OCI-LY7 (cell line): Measurements from ENCODE around the gene GON7. TPM values are rescaled to one million over a fixed set of nuclear protein-coding genes. Genes with fewer than 3 reads are reported as not detected.

Source experiments
- BruUV-seq: library from RNA; stranded (reverse); fragments of 400-500 nt; replicated peaks from 2 replicates; lab custom pipeline; 2021; lab: Mats Ljungman, UMichigan
- CTCF ChIA-PET: fragments of 300-600 bp; sonication (Branson Sonifier 250); formaldehyde crosslinking; loops from one replicate; lab custom pipeline; 2022; ENCODE audit warnings: antibody characterized with exemption; ENCODE audit not compliant: unreplicated experiment; lab: Charles Lee
- POLR2A ChIA-PET: fragments of 300-600 bp; sonication (Branson Sonifier 250); formaldehyde crosslinking; loops from one replicate; lab custom pipeline; 2022; ENCODE audit warnings: antibody characterized with exemption; lab: Charles Lee
- DNase-seq: peaks from one replicate; pipeline ENCODE4 v3.0.0-alpha.2; 2015; ENCODE audit warnings: low spot score
- H2AFZ ChIP-seq: fragments of 200-600 bp; sonication (generic), shearing (Covaris generic); 2 replicates; pipeline ENCODE4 v1.6.1; 2014; ENCODE audit warnings: mild to moderate bottlenecking, antibody characterized with exemption, low read length, moderate library complexity
- H3K27ac ChIP-seq: fragments of 200-600 bp; sonication (generic); 2 replicates; pipeline ENCODE4 v1.5.1; 2014; ENCODE audit warnings: mixed run types, low read depth, mild to moderate bottlenecking, moderate library complexity, low read length, inconsistent platforms; ENCODE audit not compliant: poor library complexity, severe bottlenecking
- H3K36me3 ChIP-seq: fragments of 200-600 bp; sonication (generic); 2 replicates; pipeline ENCODE4 v1.6.1; 2014; ENCODE audit warnings: mild to moderate bottlenecking, antibody characterized with exemption, low read length, moderate library complexity, mixed read lengths; ENCODE audit not compliant: insufficient read depth
- H3K4me1 ChIP-seq: fragments of 200-600 bp; sonication (generic); 2 replicates; pipeline ENCODE4 v1.5.1; 2014; ENCODE audit warnings: mild to moderate bottlenecking, low read length; ENCODE audit not compliant: insufficient read depth, poor library complexity, severe bottlenecking
- H3K4me2 ChIP-seq: fragments of 200-600 bp; sonication (generic); 2 replicates; pipeline ENCODE4 v1.6.1; 2014; ENCODE audit warnings: mild to moderate bottlenecking, low read length
- H3K4me3 ChIP-seq: fragments of 200-600 bp; sonication (generic); 2 replicates; pipeline ENCODE4 v1.5.1; 2014; ENCODE audit warnings: mild to moderate bottlenecking, low read depth, low read length; ENCODE audit not compliant: poor library complexity, severe bottlenecking
- H3K79me2 ChIP-seq: fragments of 200-600 bp; sonication (generic); 2 replicates; pipeline ENCODE4 v1.6.1; 2016; ENCODE audit warnings: low read depth, mild to moderate bottlenecking, low read length, moderate library complexity, mixed read lengths; ENCODE audit not compliant: insufficient read depth
- H3K9me2 ChIP-seq: fragments of 200-600 bp; sonication (generic); 2 replicates; pipeline ENCODE4 v1.6.1; 2016; ENCODE audit warnings: mild to moderate bottlenecking, low read length, mixed read lengths; ENCODE audit not compliant: insufficient read depth
- H3K9me3 ChIP-seq: fragments of 200-600 bp; sonication (generic); 2 replicates; pipeline ENCODE4 v1.6.1; 2014; ENCODE audit warnings: mild to moderate bottlenecking, mixed run types, low read length, mixed read lengths
- H4K20me1 ChIP-seq: fragments of 200-600 bp; sonication (generic); 2 replicates; pipeline ENCODE4 v1.6.1; 2014; ENCODE audit warnings: mild to moderate bottlenecking, antibody characterized with exemption, low read length, moderate library complexity, mixed read lengths; ENCODE audit not compliant: insufficient read depth
- CTCF ChIP-seq: fragments of 200-600 bp; sonication (generic); conservative IDR thresholded peaks from 2 replicates; pipeline ENCODE4 v1.5.1; 2014; ENCODE audit warnings: mild to moderate bottlenecking, antibody characterized with exemption, low read length, moderate library complexity, mixed read lengths
- EZH2phosphoT487 ChIP-seq: fragments of 200-600 bp; sonication (generic); IDR thresholded peaks from 2 replicates; pipeline ENCODE4 v1.6.1; 2018; ENCODE audit warnings: low read depth, borderline replicate concordance, mild to moderate bottlenecking, mixed run types, antibody characterized with exemption, low read length, moderate library complexity, mixed read lengths
- intact Hi-C: fragments of 100-400 bp; cut with micrococcal nuclease; formaldehyde crosslinking; loops from one replicate; pipeline ENCODE4 v1.10.0; 2022; ENCODE audit not compliant: unreplicated experiment
- total RNA-seq, 2 experiments: library from RNA; depleted of rRNA in 1 of 2; stranded (reverse); fragments of >200 nt in 1 of 2; shearing (Covaris generic) in 1 of 2; gene quantifications; 2 replicates each; pipeline ENCODE4 v1.2.3, GENCODE V29; 2014 to 2022

The GON7 gene
- total RNA-seq, 2 experiments from 2014 or later, result 27.9 to 54.8 TPM

GRCh38 chr14:93184391-93185348 is 22.2 kb downstream of the GON7 start, which contains the start of the genes LYSET and MOAP1:
TSS of gene LYSET (plus strand) at chr14:93185317. CDS start at chr14:93185406, 89 bp downstream.
TSS of gene MOAP1 (minus strand) at chr14:93184897. CDS start at chr14:93184242, 655 bp downstream.
- H4K20me1 ChIP-seq, result no peaks in the 10 kb centered on the region
- H3K9me3 ChIP-seq, result no peaks in the 10 kb centered on the region
- TF ChIP-seq EZH2phosphoT487 (no peak), CTCF (peak; percentile 64)
- peak; percentile 93 for DNase-seq
- H3K27ac ChIP-seq, result peak within 1 kb of the TSS; percentile 87
- POLR2A ChIA-PET, result interaction anchor here (0.6 to 1.8 kb wide), 6 partner anchors 11 to 730 kb away, joined by 3 to 8 read pairs (median 4); partner anchors contain the start of genes GON7 and UBR7
- peaks cover 44% of the 10 kb centered on the region for H3K79me2 ChIP-seq
- peak within 1 kb of the TSS; percentile 100 for H3K4me3 ChIP-seq
- no peaks in the 10 kb centered on the region for H3K9me2 ChIP-seq
- peaks cover 33% of the 10 kb centered on the region for H3K36me3 ChIP-seq
- no TSS peak for BruUV-seq
- CTCF ChIA-PET, result interaction anchor here (0.8 to 1.0 kb wide), 3 partner anchors 10 to 22 kb away, joined by 3 read pairs; partner anchors contain the start of gene GON7
- intact Hi-C loops, result loop anchor here (1.0 to 2.0 kb wide), 2 partner anchors 23 to 70 kb away; partner anchors contain the start of genes GON7, ITPK1 and UBR7
- peak within 1 kb of the TSS; percentile 92 for H2AFZ ChIP-seq
- H3K4me2 ChIP-seq, result peak within 1 kb of the TSS; percentile 88
- peaks cover 21% of the 10 kb centered on the region for H3K4me1 ChIP-seq

- H2AFZ ChIP-seq, result peak overlapping the region; percentile 92; the same call in 1 of the 2 replicates
- DNase-seq, result peak; percentile 20
- peak overlapping the region; percentile 87 for H3K4me2 ChIP-seq
- TF ChIP-seq EZH2phosphoT487 (no peak), CTCF (no peak)
- H3K79me2 ChIP-seq, result peaks cover 44% of the 10 kb centered on the region
- H3K9me2 ChIP-seq, result no peaks in the 10 kb centered on the region
- H3K9me3 ChIP-seq, result no peaks in the 10 kb centered on the region
- H3K27ac ChIP-seq, result peak overlapping the region; percentile 87
- no peaks in the 10 kb centered on the region for H4K20me1 ChIP-seq
- H3K36me3 ChIP-seq, result peaks cover 28% of the 10 kb centered on the region
- ChIA-PET CTCF (interaction anchor here (0.8 to 1.0 kb wide), 3 partner anchors 11 to 23 kb away, joined by 3 read pairs; partner anchors contain the start of gene GON7), POLR2A (interaction anchor here (0.7 to 1.8 kb wide), 3 partner anchors 20 to 71 kb away, joined by 3 to 8 read pairs (median 5); partner anchors contain the start of genes GON7 and UBR7)
- H3K4me1 ChIP-seq, result peaks cover 21% of the 10 kb centered on the region
- intact Hi-C loops, result loop anchor here (2.0 kb wide), 1 partner anchor 69 kb away; the partner anchor contains the start of gene ITPK1
- H3K4me3 ChIP-seq, result peak overlapping the region; percentile 100
- TSS peak; percentile 74 for BruUV-seq
These were observed 23.1 kb downstream of the GON7 start for GRCh38 chr14:93183596-93184317.
